LNCaP clone FGC (cell line): ENCODE results near the gene SLC2A4RG.

Source experiments
- DNase-seq: peaks from one replicate; pipeline ENCODE4 v3.0.0-alpha.2; 2011; ENCODE audit warnings: low read depth
- H3K4me3 ChIP-seq: 2 replicates; pipeline ENCODE4 v1.5.1; 2011; ENCODE audit warnings: mild to moderate bottlenecking, low read depth, low read length, control low read depth
- CTCF ChIP-seq: IDR thresholded peaks from 2 replicates; pipeline ENCODE4 v1.5.1; 2012; ENCODE audit warnings: mild to moderate bottlenecking; ENCODE audit not compliant: control insufficient read depth, insufficient read depth; ENCODE audit errors: extremely low read depth

Gene SLC2A4RG

GRCh38 chr20:63740627-63741353 lies 1.2 kb downstream of the SLC2A4RG start:
- no peak for TF ChIP-seq CTCF
- H3K4me3 ChIP-seq = peak overlapping the region; percentile 70
- peak; percentile 64 for DNase-seq

DNA sequence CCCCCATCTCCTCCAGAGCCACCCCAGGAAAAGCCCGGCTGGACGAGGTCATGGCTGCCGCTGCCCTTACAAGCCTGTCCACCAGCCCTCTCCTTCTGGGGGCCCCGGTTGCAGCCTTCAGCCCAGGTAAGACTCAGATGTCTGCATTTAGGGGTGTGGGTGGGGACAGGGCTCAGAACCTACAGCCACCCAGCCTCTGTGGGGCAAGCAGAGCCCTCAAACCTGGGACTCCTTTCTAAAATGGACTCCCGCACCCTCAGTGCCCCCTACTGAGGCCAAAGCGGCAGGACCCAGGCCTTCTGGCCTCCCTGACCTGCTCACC lies 1.7 kb downstream of the SLC2A4RG start:
- H3K4me3 ChIP-seq = peak overlapping the region; percentile 70
- no peak for DNase-seq
- TF ChIP-seq CTCF = no peak

GRCh38 chr20:63741676-63742380 lies 2.3 kb downstream of the SLC2A4RG start:
- TF ChIP-seq CTCF = no peak
- H3K4me3 ChIP-seq = peak overlapping the region; percentile 70
- no peak for DNase-seq

DNA sequence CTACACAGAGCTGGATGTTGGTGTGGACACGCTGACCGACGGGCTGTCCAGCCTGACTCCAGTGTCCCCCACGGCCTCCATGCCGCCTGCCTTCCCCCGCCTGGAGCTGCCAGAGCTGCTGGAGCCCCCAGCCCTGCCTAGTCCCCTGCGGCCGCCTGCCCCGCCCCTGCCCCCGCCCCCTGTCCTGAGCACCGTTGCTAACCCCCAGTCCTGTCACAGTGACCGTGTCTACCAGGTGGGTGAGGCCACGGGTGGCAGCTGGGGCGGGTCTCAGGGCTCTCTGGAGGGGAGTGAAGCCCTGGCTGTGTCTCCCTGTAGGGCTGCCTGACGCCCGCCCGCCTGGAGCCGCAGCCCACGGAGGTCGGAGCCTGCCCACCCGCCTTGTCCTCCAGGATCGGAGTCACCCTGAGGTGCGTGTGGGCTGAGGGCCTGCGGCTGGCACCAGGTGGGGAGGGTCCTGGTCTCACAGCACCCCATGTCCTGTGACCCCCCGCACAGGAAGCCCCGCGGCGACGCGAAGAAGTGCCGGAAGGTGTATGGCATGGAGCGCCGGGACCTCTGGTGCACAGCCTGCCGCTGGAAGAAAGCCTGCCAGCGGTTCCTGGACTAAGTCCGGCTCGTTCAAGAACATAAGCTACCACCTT lies 2.9 kb downstream of the SLC2A4RG start:
- no peak for DNase-seq
- no peak overlapping the region for H3K4me3 ChIP-seq
- no peak for TF ChIP-seq CTCF

DNA sequence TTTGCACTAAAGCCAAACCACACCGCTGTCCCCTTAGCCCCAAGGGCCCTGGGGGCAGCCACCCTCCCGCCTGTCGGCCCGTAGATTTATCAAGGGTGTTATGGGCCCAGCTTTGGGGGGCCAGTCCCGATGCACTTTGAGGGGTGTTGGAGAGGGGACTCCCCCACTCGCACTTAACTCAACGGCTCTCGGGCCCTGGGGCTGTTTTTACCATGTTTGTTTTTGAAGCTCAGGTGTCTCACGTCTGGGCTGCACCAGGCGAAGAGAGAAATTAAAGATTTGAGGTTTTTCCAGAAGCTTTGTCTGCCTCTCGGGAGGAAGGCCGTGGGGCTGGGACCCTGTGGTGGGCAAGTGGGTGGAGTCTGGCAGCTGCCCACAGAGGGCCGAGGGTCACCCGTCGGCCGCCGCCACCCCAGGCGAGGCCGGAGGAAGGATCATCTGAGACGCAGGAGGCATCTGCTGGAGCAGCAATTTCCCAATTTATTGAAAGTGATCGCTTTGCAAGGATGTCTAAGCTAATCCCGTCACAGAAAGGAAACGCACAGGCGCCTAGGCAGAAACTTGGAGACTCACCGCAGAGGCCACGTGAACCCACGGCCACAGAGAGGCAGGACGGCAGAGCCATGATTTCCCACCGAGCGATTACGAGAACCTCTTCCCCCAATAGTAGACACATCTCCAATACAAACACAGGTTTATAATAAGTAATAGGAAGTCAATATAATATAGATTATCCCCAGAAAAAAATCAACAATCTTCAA lies 3.8 kb downstream of the SLC2A4RG start:
- no peak for TF ChIP-seq CTCF
- no peak overlapping the region for H3K4me3 ChIP-seq
- no peak for DNase-seq

DNA sequence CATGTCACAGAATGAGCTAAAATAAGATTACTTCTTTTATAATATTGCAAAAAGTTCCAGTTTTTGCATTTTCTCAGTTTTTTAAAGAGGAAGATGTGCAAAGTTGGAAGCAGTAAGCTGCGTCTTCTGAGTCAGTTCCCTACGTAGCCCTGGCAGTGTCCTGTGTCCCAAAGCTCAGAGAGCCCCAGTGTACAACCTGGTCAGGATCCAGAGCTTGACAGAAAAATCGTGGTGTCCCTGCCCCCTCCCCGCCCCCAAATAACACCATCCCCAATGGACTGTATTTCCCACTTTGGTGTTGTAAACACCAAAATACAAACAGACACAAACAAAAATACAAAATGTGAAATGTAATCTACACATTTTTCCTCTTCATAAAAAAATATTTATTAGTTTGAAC lies 4.6 kb downstream of the SLC2A4RG start:
- no peak overlapping the region for H3K4me3 ChIP-seq
- no peak for TF ChIP-seq CTCF
- DNase-seq = no peak
